OCI-LY7 (cell line): ENCODE measurements around the gene PTH.

Source experiments
- CTCF ChIP-seq: fragments of 200-600 bp; sonication (generic); conservative IDR thresholded peaks from 2 replicates; pipeline ENCODE4 v1.5.1; 2014; ENCODE audit warnings: mild to moderate bottlenecking, antibody characterized with exemption, low read length, moderate library complexity, mixed read lengths
- EZH2phosphoT487 ChIP-seq: fragments of 200-600 bp; sonication (generic); IDR thresholded peaks from 2 replicates; pipeline ENCODE4 v1.6.1; 2018; ENCODE audit warnings: low read depth, borderline replicate concordance, mild to moderate bottlenecking, mixed run types, antibody characterized with exemption, low read length, moderate library complexity, mixed read lengths

- TF ChIP-seq CTCF, result no peak
- no peak for TF ChIP-seq EZH2phosphoT487
These were observed 46.3 kb downstream of the PTH start for GRCh38 chr11:13449522-13449921.
